ENCODE data around the gene XPO4.

DNA sequence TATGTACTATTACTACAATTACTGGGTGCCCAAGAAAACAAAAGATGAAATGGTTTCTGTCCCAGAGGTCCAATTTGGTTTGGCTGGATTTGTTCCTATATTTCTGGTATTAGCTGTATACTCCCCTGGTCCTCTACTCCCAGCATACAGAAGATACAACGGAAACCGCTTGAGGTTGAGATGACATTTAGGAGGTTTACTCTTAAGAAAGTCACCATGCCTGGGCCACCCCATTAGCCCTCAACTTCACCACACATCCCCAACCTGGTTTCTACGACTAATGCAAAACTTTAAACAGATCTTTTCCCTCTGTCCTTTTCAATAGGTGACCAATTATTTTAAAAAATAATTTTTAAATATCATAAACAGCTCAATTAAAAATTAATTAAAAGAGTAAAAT is 82.8 kb downstream of the XPO4 start:
- TF ChIP-seq, protein P1, sequence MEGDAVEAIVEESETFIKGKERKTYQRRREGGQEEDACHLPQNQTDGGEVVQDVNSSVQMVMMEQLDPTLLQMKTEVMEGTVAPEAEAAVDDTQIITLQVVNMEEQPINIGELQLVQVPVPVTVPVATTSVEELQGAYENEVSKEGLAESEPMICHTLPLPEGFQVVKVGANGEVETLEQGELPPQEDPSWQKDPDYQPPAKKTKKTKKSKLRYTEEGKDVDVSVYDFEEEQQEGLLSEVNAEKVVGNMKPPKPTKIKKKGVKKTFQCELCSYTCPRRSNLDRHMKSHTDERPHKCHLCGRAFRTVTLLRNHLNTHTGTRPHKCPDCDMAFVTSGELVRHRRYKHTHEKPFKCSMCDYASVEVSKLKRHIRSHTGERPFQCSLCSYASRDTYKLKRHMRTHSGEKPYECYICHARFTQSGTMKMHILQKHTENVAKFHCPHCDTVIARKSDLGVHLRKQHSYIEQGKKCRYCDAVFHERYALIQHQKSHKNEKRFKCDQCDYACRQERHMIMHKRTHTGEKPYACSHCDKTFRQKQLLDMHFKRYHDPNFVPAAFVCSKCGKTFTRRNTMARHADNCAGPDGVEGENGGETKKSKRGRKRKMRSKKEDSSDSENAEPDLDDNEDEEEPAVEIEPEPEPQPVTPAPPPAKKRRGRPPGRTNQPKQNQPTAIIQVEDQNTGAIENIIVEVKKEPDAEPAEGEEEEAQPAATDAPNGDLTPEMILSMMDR (IDR thresholded peaks at IDR 0.05) = no peak
- no peak for TF ChIP-seq POLR2A (IDR thresholded peaks at IDR 0.05)
